K562 (cell line): ENCODE results near the gene EFCAB12. TPM values are rescaled to one million over a fixed set of nuclear protein-coding genes. Genes with fewer than 3 reads are reported as not detected.

ENCODE experiments used
- ATAC-seq: fragments of 200-7000 bp; cut with Tn5 transposase; 3 replicates; pipeline ENCODE4 v1.9.1; 2020; ENCODE audit warnings: moderate library complexity
- BruUV-seq: library from RNA; stranded (reverse); fragments of 400-500 nt; replicated peaks from 2 replicates; lab custom pipeline; 2021; lab: Mats Ljungman, UMichigan
- CTCF ChIA-PET: fragments of 300-600 bp; formaldehyde crosslinking; extraction: SDS; loops from one replicate; lab custom pipeline; 2021; ENCODE audit warnings: low intra/inter-chr PET ratio; lab: Yijun Ruan, JAX
- POLR2A ChIA-PET: fragments of 300-600, 350-650 bp; sonication (Branson Sonifier 250); formaldehyde crosslinking; extraction: SDS; loops from one replicate; lab custom pipeline; 2021; ENCODE audit warnings: antibody characterized with exemption, inconsistent platforms; lab: Yijun Ruan, JAX
- DNase-seq, 4 experiments: peaks; one replicate each; pipeline versions ENCODE4 v3.0.0 to v3.0.0-alpha.2; 2011 to 2018; ENCODE audit warnings: low spot score in 3 of 4, mixed read lengths in 3 of 4; ENCODE audit errors: extremely low read depth in 1 of 4
- FAIRE-seq: peaks from 2 replicates; lab custom pipeline; 2011; peaks lifted over from hg19 to GRCh38; lab: Jason Lieb, UNC
- H2AFZ ChIP-seq: 2 replicates; pipeline ENCODE4 v1.6.0; 2011; ENCODE audit warnings: low read depth, low read length, control low read depth, inconsistent platforms
- H3K27ac ChIP-seq: fragments of 200-600 bp; 3 replicates; pipeline ENCODE4 v1.8.0; 2011; ENCODE audit warnings: low read depth, mild to moderate bottlenecking, control low read depth, inconsistent platforms, low read length, moderate library complexity, mixed read lengths; ENCODE audit errors: extremely low read depth
- H3K27me3 ChIP-seq, 2 experiments: fragments of 300-600 bp in 1 of 2; 2 replicates in 1 of 2; 3 replicates in 1 of 2; pipeline versions ENCODE4 v1.6.0 to v1.8.0; 2011; ENCODE audit warnings: inconsistent platforms in 2 of 2, low read length in 2 of 2, mild to moderate bottlenecking in 1 of 2, mixed read lengths in 1 of 2, moderate library complexity in 1 of 2; ENCODE audit not compliant: control insufficient read depth in 2 of 2, insufficient read depth in 2 of 2
- H3K36me3 ChIP-seq: fragments of 300-600 bp; 3 replicates; pipeline ENCODE4 v1.8.0; 2011; ENCODE audit warnings: mild to moderate bottlenecking, low read length, inconsistent platforms; ENCODE audit not compliant: control insufficient read depth, insufficient read depth
- H3K4me1 ChIP-seq, 2 experiments: fragments of 200-600 bp in 1 of 2; replicated peaks in 1 of 2; 2 replicates in 1 of 2; 3 replicates in 1 of 2; pipeline versions ENCODE4 v1.5.1 to v1.8.0; 2011; ENCODE audit warnings: inconsistent platforms in 2 of 2, low read length in 2 of 2, mild to moderate bottlenecking in 1 of 2, mixed read lengths in 1 of 2, moderate library complexity in 1 of 2; ENCODE audit not compliant: control insufficient read depth in 2 of 2, insufficient read depth in 2 of 2
- H3K4me2 ChIP-seq: 2 replicates; pipeline ENCODE4 v1.6.1; 2011; ENCODE audit warnings: low read length, control low read depth, inconsistent platforms, mixed read lengths; ENCODE audit not compliant: insufficient read depth
- H3K4me3 ChIP-seq: fragments of 200-600 bp; sonication (generic), shearing (Covaris generic); 2 replicates; pipeline ENCODE4 v1.5.1; 2016; ENCODE audit warnings: control low read depth, inconsistent platforms
- H3K79me2 ChIP-seq: fragments of 200-600 bp; 3 replicates; pipeline ENCODE4 v1.8.0; 2011; ENCODE audit warnings: low read length, inconsistent platforms; ENCODE audit not compliant: control insufficient read depth, insufficient read depth
- H3K9ac ChIP-seq, 2 experiments: 2 replicates each; pipeline versions ENCODE4 v1.6.0 to v1.6.1; 2011; ENCODE audit warnings: low read depth in 2 of 2, low read length in 2 of 2, control low read depth in 1 of 2, inconsistent platforms in 1 of 2, mild to moderate bottlenecking in 1 of 2, mixed read lengths in 1 of 2; ENCODE audit not compliant: insufficient read depth in 1 of 2
- H3K9me1 ChIP-seq: one replicate; pipeline ENCODE4 v1.6.0; 2011; ENCODE audit warnings: inconsistent platforms, mild to moderate bottlenecking, low read length, moderate library complexity; ENCODE audit not compliant: control insufficient read depth, insufficient read depth
- H3K9me3 ChIP-seq: replicated peaks from 2 replicates; pipeline ENCODE4 v1.5.1; 2011; ENCODE audit warnings: low read depth, low read length, inconsistent platforms; ENCODE audit not compliant: control insufficient read depth, insufficient read depth
- H4K20me1 ChIP-seq: replicated peaks from 2 replicates; pipeline ENCODE4 v1.6.1; 2011; ENCODE audit warnings: low read length, inconsistent platforms, mixed read lengths; ENCODE audit not compliant: control insufficient read depth, insufficient read depth
- DEAF1 ChIP-seq: fragments of 450-650 bp; formaldehyde crosslinking; IDR thresholded peaks from 2 replicates; pipeline ENCODE4 v1.4.0; 2020; ENCODE audit warnings: mild to moderate bottlenecking, moderate library complexity
- ZNF197 ChIP-seq: fragments of 200-800 bp; sonication (Bioruptor generic); IDR thresholded peaks from 2 replicates; pipeline ENCODE4 v1.6.1; 2016; ENCODE audit warnings: low read depth, missing genetic modification characterization, missing compliant biosample characterization
- ZNF609 ChIP-seq: sonication (generic); formaldehyde crosslinking; IDR thresholded peaks from 2 replicates; pipeline ENCODE4 v1.8.1; 2023; ENCODE audit warnings: missing genetic modification reagents, mild to moderate bottlenecking, borderline replicate concordance
- WGBS: fragments of 100-300 bp; shearing (Covaris generic); methylation state at CpG from one replicate; pipeline ENCODE4 v1.1.6; 2016; ENCODE audit warnings: low coverage, mixed read lengths; ENCODE audit not compliant: insufficient coverage; ENCODE audit errors: missing lambda C conversion rate; 5-methylcytosine and 5-hydroxymethylcytosine counted together
- in situ Hi-C: fragments of 300-500 bp; cut with MboI; formaldehyde crosslinking; loops from 4 replicates; pipeline ENCODE4 v1.15.0; 2018; ENCODE audit warnings: inconsistent platforms, mixed read lengths
- intact Hi-C: fragments of 100-400 bp; cut with micrococcal nuclease; formaldehyde crosslinking; loops from 2 replicates; pipeline ENCODE4 v1.14.2; 2022
- polyA plus RNA-seq, 8 experiments: library from polyadenylated mRNA; depleted of rRNA in 4 of 8; stranded (reverse) in 5 of 8; unstranded in 3 of 8; fragments of >200 nt; fragmentation: Nextera tagmentation in 2 of 8; fragmentation: Illumina TruSeq in 1 of 8; extraction: Ambion mirVana in 2 of 8; extraction: Trizol in 1 of 8; gene quantifications; 2 replicates each; pipeline versions ENCODE4 v1.2.1 to v1.2.3, GENCODE V29; 2011 to 2014; ENCODE audit warnings: inconsistent platforms in 1 of 8, missing spikeins in 1 of 8
- total RNA-seq, 7 experiments: library from RNA; depleted of rRNA in 6 of 7; stranded (reverse); fragments of >200 nt in 6 of 7; fragmentation: Illumina TruSeq in 2 of 7; extraction: Trizol in 2 of 7; gene quantifications; 2 replicates each; pipeline versions ENCODE4 v1.2.1 to v1.2.3, GENCODE V29; 2011 to 2021; ENCODE audit warnings: low replicate concordance in 1 of 7

EFCAB12 gene
- total and polyA plus RNA-seq, 9 of the 15 experiments (the other 6 are each of a cell fraction or from before 2014, with no cell fraction given), result 0.08 to 0.95 (median 0.56) TPM; not detected in 1

GRCh38 chr3:129433565-129433964 is 5.1 kb upstream of the EFCAB12 start:
- CTCF ChIA-PET, result no interaction called here
- H4K20me1 ChIP-seq, result no peaks in the 10 kb centered on the region
- no peak overlapping the region for H3K4me3 ChIP-seq
- H3K36me3 ChIP-seq, result peaks cover 89% of the 10 kb centered on the region
- H3K79me2 ChIP-seq, result peaks cover 49% of the 10 kb centered on the region
- intact Hi-C loops, result no loop called here
- TF ChIP-seq ZNF197 (CRISPR knock-in tag), result no peak
- no peak for TF ChIP-seq DEAF1 (CRISPR knock-in tag)
- no peak for TF ChIP-seq ZNF609
- DNase-seq (no peak), ATAC-seq (no peak), FAIRE-seq (no peak)
- H2AFZ ChIP-seq, result no peak overlapping the region
- H3K4me1 ChIP-seq, result peaks cover 7 to 24% of the 10 kb centered on the region in 2 experiments; a peak in 4 of 5 replicates
- H3K9me1 ChIP-seq, result no peaks in the 10 kb centered on the region
- no peak overlapping the region for H3K9ac ChIP-seq
- H3K4me2 ChIP-seq, result no peak overlapping the region
- in situ Hi-C loops, result no loop called here
- H3K9me3 ChIP-seq, result no peaks in the 10 kb centered on the region
- no TSS peak for BruUV-seq
- no peaks in the 10 kb centered on the region for H3K27me3 ChIP-seq
- 94% methylated on average over 5 of the region's 5 CpGs for WGBS
- POLR2A ChIA-PET, result interaction anchor here (0.6 to 1.2 kb wide), 3 partner anchors 8 to 33 kb away, joined by 3 to 5 read pairs (median 3); no protein-coding TSS in a partner anchor
- no peak overlapping the region for H3K27ac ChIP-seq
